Pulmonary artery endothelial cell (primary cell): ENCODE data around the gene CTDP1. TPM values are rescaled to one million over a fixed set of nuclear protein-coding genes. Genes with fewer than 3 reads are reported as not detected.

Experiments used
- DNase-seq: peaks from one replicate; pipeline ENCODE4 v3.0.0-alpha.2; 2011; ENCODE audit warnings: low read depth, low spot score
- total RNA-seq: library from RNA; depleted of rRNA; stranded (reverse); fragments of >200 nt; gene quantifications from 2 replicates; pipeline ENCODE4 v1.2.3, GENCODE V29; 2014

Gene CTDP1, protein sequence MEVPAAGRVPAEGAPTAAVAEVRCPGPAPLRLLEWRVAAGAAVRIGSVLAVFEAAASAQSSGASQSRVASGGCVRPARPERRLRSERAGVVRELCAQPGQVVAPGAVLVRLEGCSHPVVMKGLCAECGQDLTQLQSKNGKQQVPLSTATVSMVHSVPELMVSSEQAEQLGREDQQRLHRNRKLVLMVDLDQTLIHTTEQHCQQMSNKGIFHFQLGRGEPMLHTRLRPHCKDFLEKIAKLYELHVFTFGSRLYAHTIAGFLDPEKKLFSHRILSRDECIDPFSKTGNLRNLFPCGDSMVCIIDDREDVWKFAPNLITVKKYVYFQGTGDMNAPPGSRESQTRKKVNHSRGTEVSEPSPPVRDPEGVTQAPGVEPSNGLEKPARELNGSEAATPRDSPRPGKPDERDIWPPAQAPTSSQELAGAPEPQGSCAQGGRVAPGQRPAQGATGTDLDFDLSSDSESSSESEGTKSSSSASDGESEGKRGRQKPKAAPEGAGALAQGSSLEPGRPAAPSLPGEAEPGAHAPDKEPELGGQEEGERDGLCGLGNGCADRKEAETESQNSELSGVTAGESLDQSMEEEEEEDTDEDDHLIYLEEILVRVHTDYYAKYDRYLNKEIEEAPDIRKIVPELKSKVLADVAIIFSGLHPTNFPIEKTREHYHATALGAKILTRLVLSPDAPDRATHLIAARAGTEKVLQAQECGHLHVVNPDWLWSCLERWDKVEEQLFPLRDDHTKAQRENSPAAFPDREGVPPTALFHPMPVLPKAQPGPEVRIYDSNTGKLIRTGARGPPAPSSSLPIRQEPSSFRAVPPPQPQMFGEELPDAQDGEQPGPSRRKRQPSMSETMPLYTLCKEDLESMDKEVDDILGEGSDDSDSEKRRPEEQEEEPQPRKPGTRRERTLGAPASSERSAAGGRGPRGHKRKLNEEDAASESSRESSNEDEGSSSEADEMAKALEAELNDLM
- total RNA-seq, result 36.1 and 37.1 TPM in 2 replicates

DNA sequence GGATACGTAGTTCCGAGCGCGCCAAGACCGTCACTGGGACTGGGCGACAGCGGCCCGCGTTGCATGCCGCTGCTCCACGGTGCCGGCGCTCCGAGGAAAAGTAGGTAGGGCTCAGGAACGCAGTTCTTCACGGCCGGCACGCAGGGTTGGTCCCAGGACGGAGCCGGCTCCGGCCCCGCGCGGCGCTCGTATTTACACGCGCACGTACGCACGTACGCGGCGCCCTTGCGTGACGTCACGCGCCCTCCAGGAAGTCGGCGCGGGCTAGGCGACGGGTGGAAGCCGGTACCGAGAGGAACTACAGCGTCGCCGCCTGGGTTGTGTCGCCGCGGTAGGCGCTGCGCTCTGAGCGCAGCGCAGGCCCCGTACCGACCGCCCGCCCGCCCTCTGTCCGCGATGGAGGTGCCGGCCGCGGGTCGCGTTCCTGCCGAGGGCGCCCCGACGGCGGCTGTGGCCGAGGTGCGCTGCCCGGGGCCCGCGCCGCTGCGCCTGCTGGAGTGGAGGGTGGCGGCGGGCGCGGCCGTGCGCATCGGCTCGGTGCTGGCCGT is at the start of gene CTDP1:
Gene CTDP1, plus strand, starts transcription at position 252 of the 548 bp plus-strand sequence. Its CDS starts 145 bp downstream, at position 397.
- DNase-seq, result peak; percentile 78

DNA sequence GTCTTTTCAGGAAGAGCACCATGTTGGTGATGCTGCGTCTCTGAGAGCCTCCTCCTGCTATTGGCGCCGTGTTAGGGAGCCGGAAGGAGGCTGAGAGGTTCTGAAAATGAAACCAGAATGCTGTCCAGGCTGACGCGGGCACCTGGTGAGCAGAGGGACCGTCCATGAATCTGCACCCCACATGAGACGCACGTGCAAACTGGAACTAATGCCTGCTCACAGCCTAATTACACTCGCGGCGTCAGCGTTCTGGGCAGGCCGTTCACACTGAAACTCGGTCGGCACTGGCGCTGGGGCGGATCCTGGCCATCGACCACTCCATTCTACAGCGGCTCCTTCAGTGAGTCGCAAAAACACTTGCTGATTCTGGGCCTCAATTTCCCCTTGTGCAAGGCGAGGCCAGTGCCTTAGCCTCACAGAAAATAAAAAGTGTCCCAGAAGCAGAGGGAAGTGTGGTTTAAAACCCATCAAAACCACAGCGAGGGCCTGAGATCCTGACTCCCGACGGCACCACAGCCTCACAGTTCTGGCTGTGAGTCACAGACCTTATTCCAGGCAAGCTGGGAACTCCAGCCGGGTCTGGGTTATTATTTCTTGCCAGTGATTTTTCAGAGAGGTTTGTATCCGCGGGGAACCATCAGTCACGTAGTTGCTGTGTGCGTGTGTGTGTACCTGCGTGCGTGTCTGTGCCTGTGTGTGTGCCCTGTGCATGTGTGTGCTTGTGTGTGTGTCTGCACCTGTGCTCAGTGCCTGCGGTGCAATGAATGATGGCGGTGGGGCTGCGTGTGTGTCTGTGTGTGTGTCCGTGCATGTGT is 49.1 kb upstream of the CTDP1 start:
- no peak for DNase-seq

DNA sequence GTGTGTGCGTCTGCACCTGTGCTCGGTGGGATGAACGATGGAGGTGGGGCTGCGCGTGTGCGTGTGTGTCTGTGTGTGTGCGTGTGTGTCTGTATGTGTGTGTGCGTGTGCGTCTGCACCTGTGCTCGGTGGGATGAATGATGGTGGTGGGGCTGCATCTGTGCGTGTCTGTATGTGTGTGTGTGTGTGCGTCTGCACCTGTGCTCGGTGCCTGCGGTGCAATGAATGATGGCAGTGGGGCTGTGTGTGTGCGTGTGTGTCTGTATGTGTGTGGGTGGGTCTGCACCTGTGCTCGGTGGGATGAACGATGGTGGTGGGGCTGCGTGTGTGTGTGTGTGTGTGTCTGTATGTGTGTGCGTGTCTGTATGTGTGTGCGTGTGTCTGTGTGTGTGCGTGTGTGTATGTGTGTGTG is 48.5 kb upstream of the CTDP1 start:
- DNase-seq, result no peak

DNA sequence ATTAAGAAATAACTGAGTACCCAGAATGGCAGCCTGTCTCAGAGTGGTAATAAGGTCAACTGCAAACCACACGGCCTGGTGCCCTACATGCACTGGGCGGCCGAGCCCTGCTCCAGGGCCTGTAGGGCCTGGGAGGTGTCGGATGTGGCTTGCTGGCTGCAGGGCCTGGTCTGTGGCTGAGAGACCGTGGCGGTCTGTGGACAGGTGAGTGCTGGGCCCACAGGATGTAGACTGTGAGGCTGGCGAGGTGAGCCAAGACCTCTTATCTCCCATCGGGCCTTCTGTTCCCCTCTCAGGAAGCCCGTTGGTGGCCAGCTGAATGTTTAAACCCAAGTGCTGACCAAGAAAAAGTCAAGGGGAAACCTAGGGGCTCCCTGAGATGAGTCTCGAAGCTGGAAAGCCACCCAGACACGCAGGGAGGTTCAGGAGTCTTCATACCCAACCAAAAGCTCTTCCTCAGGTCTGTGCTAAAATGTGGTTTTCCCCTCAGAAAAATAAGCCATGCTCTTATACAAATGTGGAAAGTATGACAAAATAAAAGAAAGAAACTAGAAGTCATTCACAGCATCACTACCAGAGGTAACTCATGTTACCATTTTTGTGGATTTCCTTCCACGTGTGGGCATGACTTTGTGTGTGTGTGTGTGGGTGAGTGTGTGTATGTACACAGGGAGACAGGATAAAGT is 47.7 kb upstream of the CTDP1 start:
- DNase-seq, result no peak

DNA sequence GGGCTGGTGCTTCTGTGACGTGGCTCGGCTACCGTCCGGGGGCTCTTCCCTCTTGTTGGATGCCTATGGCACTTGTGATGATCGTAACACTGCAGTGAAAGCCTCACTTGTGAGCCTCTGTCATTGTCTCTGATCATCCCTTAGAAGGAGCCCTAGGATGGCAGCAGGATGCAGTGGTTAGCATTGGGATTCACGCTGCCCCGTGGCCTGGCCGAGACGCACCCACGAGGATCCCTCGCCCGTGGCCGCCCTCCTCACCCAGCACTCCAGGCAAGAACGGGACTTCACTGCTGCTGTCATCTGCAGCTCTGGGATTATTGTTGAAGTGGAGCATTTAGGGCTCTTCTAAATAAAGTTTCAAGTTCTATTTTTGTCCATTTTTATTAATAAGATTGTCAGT is 46.8 kb upstream of the CTDP1 start:
- no peak for DNase-seq

DNA sequence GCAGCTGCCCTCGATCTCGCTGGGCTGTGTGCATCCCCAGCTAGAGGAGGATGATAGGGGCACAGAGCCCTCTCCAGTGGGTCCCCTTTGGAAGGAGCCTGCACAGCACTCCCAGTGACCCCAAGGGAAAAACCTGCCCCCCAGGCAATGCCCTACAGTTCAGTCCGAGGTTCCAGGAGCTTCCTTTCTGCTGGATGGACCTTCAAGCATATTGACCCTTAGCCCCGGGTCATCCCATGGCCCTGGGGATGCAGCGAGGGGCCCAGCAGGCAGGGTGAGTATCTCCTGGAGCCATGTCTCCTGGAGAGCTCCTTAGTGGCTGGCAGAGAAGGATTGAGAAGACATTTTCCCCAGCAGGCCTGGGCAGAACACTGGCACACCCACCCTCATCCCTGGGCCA is 45.4 kb upstream of the CTDP1 start:
- DNase-seq, result no peak

DNA sequence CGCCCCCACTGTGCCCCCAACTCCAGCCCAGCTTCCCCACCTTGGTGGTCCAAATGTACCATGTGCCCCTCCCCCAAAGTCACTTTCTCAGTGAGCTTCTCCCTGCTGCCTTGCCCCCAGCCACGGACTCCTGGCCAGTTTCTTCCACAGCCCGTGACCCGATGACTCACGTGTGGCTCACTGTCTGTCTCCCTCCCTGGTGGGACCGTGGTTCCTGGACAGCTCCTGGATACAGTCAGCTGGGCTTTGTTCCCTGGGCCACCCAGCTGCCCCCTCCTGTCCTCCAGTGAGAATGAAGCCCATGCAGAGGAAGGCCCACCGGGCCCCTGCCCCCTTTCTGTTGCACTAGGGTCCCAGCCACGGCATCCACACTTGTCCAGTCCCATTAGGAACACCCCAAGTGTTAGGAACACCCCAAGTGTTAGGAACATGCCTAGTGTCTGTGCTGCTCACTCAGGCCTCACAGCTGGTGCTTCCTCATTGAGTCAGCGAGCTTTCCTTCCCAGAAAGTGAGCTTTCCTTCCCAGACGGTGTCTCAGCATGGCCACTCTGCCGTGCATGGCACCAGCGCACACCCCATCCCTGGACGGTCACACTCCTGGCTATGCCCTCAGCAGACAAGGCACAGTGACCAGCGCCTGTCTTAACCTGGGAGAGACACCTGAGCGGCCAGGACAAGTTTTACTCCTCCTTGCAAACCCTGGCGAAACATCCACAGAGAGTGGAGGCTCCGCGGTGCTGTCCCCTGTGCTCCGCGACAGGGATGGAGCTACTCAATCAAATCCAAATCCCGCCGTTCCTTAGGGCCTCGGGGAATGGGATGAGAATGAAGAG is 44.8 kb upstream of the CTDP1 start:
- no peak for DNase-seq

DNA sequence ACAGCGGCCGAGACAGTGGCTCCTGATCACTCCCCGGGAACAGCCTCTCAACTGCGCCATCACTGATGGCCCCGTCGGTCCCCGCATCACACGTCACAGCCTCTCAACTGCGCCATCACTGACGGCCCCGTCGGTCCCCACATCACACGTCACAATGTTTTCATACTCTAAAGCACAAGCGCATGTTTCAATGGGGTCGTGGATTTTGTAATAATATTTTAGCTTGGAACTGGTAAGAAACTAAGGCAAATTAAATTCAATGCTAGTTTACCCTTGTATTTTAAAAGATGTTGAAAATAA is 44.2 kb upstream of the CTDP1 start:
- DNase-seq, result no peak

DNA sequence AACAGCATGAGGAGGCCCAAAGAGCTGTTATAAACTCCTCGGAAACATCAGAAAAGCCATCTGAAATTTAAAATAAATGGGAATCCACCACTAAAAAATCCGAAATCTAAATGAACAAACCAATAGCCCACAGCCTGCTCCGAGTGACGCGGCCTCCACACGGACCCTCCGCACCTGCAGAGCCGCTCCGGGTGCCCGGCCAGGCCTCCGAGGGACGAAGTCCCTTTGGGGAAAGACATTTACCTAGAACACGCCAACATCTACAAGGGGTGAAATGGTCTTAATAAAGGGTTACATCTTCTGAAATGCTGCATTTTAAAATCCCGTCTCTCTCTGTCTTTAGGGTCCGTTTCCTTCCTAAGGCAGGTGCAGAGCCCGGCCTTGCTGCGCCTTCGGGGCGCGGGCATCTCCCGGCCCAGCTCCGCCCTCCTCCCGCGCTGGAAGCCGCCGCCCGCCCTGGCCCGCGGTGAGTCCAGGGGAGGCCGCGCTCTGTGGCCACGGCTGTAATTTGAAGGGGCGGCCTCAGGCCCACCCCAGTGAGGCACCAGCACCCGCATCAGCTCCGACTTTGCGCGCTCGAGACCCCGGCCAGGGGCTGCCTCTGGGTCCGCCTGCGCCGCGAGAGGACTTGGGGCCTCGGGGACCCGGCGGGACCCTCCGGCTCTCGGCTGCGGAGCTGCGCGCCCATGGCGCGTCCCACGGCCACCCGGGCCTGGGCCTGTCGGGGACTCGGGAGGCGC is 42.3 kb upstream of the CTDP1 start:
- no peak for DNase-seq

DNA sequence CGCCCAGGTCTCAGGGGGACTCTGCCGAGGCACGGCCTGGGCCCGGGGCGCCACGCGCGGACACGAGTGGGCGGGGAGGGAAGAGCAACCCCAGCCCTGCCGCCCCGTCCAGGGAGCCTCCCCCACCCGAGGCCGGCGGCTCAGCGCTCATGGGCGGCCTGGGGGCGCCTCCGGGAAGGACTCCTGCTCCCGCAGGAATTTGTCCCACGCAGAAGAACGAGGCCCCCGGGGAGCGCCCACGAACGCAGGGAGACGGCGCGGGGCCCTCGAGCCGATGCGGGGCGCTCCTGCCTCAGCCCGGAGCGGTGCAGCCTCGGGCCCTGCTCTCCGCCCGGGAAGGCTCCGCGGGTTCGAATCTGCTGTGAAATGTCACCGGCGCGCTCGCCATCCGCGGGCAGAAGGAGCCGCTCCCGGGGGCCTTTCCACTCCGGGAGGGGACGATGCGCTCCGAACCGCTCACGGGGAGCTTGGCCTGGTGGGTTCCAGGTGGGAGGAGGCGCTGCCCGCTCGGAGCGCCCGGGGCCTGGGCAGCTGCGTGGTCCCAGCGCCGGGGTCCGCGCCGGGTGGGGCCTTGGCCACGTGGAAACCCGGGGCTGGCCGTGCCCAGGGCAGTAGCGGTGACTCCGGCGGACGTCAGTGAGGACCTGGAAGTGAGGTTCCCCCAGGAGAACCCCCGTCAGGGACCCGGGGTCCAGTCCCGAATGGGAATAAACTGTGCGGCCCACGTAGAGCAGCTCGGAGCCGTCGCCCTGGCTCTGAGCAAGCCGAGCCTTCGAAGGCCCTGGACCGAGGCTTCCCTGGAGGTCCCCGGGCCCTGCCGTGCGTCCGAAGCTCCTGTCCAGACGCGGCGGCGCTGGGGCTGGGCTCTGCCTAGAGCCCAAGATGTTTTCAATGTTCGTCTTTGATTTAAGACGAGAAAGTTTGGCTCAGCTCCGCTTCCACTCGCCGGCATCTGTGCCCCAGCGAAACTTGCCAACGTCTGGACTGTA is 41.4 kb upstream of the CTDP1 start:
- no peak for DNase-seq

DNA sequence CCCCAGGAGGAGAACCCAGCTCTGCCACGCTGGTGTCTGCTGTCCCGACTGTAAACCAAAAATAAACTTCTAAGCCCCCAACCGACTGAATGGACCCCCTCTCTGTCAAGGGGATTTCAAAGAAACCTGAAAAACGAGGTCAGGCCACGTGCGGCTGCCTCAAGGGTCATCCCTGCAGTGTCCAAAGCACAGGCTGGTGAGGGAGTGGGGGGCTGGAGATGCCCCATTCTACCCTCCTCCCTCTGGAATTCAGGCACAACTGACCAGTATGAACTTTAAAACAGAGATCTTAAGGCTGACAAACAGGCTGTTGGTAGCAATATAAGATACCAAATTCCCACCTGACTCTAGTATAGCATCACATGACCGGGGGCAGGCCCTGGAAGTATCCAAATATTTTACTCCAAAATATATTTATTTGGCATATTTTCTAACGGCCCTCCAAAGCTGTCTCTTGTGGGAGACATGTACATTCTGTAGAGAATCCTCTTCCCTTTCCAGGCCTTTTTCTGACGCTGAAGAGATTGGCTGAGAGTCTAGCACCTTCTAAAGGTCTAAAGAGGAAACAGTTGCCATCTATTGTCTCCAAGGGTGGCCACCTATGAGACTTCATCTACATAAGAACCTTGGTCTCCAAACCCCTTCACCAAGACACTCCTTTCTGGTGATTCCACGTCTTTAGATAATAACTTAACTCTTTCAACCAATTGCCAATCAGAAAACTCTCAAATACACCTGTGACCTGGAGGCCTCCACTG is 40.4 kb upstream of the CTDP1 start:
- no peak for DNase-seq

DNA sequence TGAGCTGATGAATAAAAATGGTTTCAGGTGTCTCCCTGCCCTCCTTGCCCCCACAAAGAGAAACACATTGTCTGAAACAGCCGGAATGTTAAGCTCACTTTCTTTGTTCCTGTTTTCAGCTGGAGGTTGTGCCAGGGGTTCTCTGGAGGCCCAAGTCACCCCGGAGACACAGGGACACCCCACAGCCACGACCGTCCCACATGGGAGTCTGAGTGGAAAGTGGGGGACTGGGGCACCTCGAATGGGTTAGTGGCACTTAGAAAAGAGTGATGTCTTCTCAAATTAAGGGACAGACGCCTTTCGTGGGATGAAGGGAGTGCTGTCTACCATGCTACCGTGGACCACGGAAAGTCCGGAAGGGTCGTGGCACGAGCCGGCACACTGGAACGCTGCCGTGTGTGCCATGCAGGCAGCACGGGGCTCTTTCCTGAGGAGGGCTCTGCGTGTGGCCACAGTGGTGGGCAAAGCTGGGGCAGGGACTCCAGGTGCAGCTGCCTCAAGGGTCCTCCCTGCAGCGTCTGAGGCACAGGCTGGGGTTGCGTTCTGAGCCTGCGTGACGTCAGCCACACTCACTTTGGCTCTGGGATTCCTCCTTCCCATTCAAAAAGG is 39.4 kb upstream of the CTDP1 start:
- DNase-seq, result no peak

DNA sequence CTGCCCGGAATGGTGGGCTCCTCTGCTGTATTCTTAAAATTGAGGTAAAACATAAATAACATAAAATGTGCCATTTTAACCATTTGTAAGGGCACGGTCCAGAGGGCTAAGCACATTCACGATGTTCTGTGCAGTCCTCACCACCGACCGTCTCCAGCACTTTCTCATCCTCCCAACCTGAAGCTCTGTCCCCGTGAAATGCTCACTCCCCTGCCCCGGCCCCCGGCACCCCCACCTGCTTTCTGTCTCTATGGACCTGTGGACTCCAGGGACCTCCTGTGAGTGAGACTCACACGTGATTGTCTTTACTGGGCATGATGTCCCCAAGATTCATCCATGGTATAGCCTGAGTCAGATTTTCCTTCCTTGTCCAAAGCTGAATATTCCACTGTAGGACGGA is 38.7 kb upstream of the CTDP1 start:
- no peak for DNase-seq

DNA sequence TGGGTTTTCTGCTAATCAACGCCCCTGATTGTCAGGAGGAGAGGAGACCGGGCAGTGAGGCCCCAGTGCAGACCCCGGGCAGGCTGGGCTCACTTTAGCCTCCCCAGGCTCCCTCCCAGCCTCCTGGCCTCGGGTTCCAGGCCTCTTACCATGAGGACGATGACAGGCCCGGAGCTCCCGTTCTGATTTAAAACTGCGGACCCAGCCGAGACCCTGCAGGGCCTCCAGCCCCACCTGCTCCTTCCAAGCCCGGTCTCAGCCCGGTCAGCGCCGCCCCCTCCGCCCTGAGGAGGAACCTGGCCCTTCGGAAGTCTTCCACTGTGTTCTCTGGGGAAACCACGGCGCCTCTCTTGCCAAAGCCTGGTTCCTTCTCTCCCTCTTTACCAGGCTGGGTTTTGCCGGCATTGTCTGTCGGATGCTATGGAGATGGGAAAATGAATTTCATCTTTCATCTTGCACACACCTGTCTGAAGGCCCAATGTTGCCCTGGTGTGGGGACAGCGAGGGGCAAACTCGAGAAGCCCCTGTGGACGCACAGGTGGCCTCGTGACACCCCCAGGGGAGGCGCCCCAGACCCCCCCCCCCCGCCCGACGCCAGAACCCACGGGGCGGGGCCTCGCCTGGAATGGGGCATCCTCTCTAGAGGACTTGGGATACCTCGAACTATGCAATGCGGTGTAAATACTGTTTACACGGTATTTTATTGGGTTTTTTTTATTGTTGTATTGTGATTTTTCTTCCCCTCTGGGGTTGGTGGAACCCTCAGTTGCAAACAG is 37.7 kb upstream of the CTDP1 start:
- no peak for DNase-seq

DNA sequence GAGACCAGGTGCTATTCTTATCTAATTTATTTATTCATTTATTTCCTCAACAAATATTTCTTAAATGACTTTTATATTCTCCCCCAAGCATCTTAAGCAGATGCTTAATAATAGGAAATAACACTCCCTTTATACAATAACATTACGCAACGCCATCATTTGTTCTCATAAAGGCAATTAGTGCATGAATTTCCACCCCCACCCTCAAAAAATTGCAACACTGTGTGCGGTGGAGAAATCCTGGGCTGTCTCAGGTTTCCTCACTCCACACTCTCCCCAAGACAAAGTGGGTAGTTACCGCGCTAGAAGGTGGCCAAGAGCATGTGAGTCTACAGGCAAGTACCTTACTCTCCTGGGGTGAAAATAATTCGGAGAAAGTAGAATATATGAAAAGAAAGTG is 37.0 kb upstream of the CTDP1 start:
- no peak for DNase-seq
